K562 (cell line): ENCODE measurements around the gene BCAP31. TPM values are rescaled to one million over a fixed set of nuclear protein-coding genes. Genes with fewer than 3 reads are reported as not detected.

Experiments used
- BDP1 ChIP-seq: IDR thresholded peaks from 3 replicates; pipeline ENCODE4 v1.6.1; 2011; ENCODE audit not compliant: insufficient read length, insufficient read depth
- CTBP1 ChIP-seq: fragments of 450-650 bp; IDR thresholded peaks from 2 replicates; pipeline ENCODE4 v1.6.1; 2016; ENCODE audit warnings: borderline replicate concordance
- FIP1L1 ChIP-seq: fragments of 200-400 bp; formaldehyde crosslinking; IDR thresholded peaks from 2 replicates; pipeline ENCODE4 v1.6.1; 2018; ENCODE audit warnings: mild to moderate bottlenecking, low read depth, low read length; ENCODE audit not compliant: poor library complexity, severe bottlenecking
- FOSL1 ChIP-seq: fragments of 200-800 bp; sonication (Bioruptor generic); conservative IDR thresholded peaks from 2 replicates; pipeline ENCODE4 v1.6.1; 2016; ENCODE audit warnings: missing genetic modification characterization, missing compliant biosample characterization
- FUS ChIP-seq: fragments of 200-400 bp; formaldehyde crosslinking; optimal IDR thresholded peaks from 2 replicates; pipeline ENCODE3; 2017; ENCODE audit warnings: low read depth, low read length
- JUN ChIP-seq, 2 experiments: sonication (generic) in 1 of 2; formaldehyde crosslinking in 1 of 2; IDR thresholded peaks; 2 replicates each; pipeline versions ENCODE4 v1.6.1 to v1.8.0; 2012 to 2022; ENCODE audit warnings: borderline replicate concordance in 2 of 2, mild to moderate bottlenecking in 2 of 2, improper control_type of control experiment in 1 of 2, low read depth in 1 of 2, low read length in 1 of 2, missing genetic modification reagents in 1 of 2
- KDM5B ChIP-seq: fragments of 200-600 bp; sonication (generic); IDR thresholded peaks from 2 replicates; pipeline ENCODE4 v1.6.1; 2012; ENCODE audit warnings: low read depth, mild to moderate bottlenecking, moderate library complexity, low read length, control low read depth, inconsistent platforms; ENCODE audit not compliant: insufficient replicate concordance
- MAZ ChIP-seq, 2 experiments: fragments of 450-650 bp in 1 of 2; sonication (generic) in 1 of 2; formaldehyde crosslinking; IDR thresholded peaks in 1 of 2; conservative IDR thresholded peaks in 1 of 2; 2 replicates each; pipeline versions ENCODE4 v1.4.0 to v1.5.0; 2020; ENCODE audit warnings: mild to moderate bottlenecking in 1 of 2, missing genetic modification reagents in 1 of 2
- MNT ChIP-seq, 2 experiments: fragments of 450-650 bp; conservative IDR thresholded peaks; 2 replicates each; pipeline ENCODE4 v1.6.1; 2017; ENCODE audit warnings: mild to moderate bottlenecking in 2 of 2, moderate library complexity in 2 of 2
- MTA1 ChIP-seq: fragments of 450-650 bp; IDR thresholded peaks from 2 replicates; pipeline ENCODE4 v1.6.1; 2017; ENCODE audit warnings: borderline replicate concordance
- NCOA4 ChIP-seq: fragments of 450-650 bp; IDR thresholded peaks from 2 replicates; pipeline ENCODE4 v1.6.1; 2018; ENCODE audit warnings: mild to moderate bottlenecking; ENCODE audit not compliant: partially characterized antibody
- PHF21A ChIP-seq: fragments of 450-650 bp; IDR thresholded peaks from 2 replicates; pipeline ENCODE4 v1.6.1; 2017; ENCODE audit warnings: low read depth, borderline replicate concordance
- PRPF4 ChIP-seq: fragments of 200-400 bp; formaldehyde crosslinking; IDR thresholded peaks from one replicate; pipeline ENCODE4 v1.6.1; 2017; ENCODE audit warnings: low read length, low read depth, mild to moderate bottlenecking; ENCODE audit not compliant: insufficient read depth, poor library complexity, severe bottlenecking
- RBFOX2 ChIP-seq: fragments of 200-400 bp; formaldehyde crosslinking; IDR thresholded peaks from 2 replicates; pipeline ENCODE4 v1.6.1; 2017; ENCODE audit warnings: low read depth, mild to moderate bottlenecking, low read length, moderate library complexity
- SRSF9 ChIP-seq: fragments of 200-400 bp; formaldehyde crosslinking; IDR thresholded peaks from 2 replicates; pipeline ENCODE4 v1.6.1; 2017; ENCODE audit warnings: low read depth, low read length, borderline replicate concordance
- STAG1 ChIP-seq: sonication (generic); formaldehyde crosslinking; IDR thresholded peaks from 2 replicates; pipeline ENCODE4 v1.5.0; 2020; ENCODE audit warnings: missing genetic modification reagents, borderline replicate concordance
- TAF9B ChIP-seq: fragments of 450-650 bp; IDR thresholded peaks from 2 replicates; pipeline ENCODE4 v1.6.1; 2018; ENCODE audit warnings: mild to moderate bottlenecking; ENCODE audit not compliant: partially characterized antibody
- ZNF134 ChIP-seq: fragments of 250-450 bp; sonication (Bioruptor Pico); conservative IDR thresholded peaks from 2 replicates; pipeline ENCODE4 v1.4.0; 2020
- polyA plus RNA-seq, 8 experiments: library from polyadenylated mRNA; depleted of rRNA in 4 of 8; stranded (reverse) in 5 of 8; unstranded in 3 of 8; fragments of >200 nt; fragmentation: Nextera tagmentation in 2 of 8; fragmentation: Illumina TruSeq in 1 of 8; extraction: Ambion mirVana in 2 of 8; extraction: Trizol in 1 of 8; gene quantifications; 2 replicates each; pipeline versions ENCODE4 v1.2.1 to v1.2.3, GENCODE V29; 2011 to 2014; ENCODE audit warnings: inconsistent platforms in 1 of 8, missing spikeins in 1 of 8
- total RNA-seq, 7 experiments: library from RNA; depleted of rRNA in 6 of 7; stranded (reverse); fragments of >200 nt in 6 of 7; fragmentation: Illumina TruSeq in 2 of 7; extraction: Trizol in 2 of 7; gene quantifications; 2 replicates each; pipeline versions ENCODE4 v1.2.1 to v1.2.3, GENCODE V29; 2011 to 2021; ENCODE audit warnings: low replicate concordance in 1 of 7
- TF ChIP-seq, protein P1 (sequence below): fragments of 200-800 bp; sonication (Bioruptor generic); IDR thresholded peaks from 2 replicates; pipeline ENCODE4 v1.6.1; 2017; ENCODE audit warnings: missing genetic modification characterization, missing compliant biosample characterization
- TF ChIP-seq, protein P2 (sequence below): sonication (generic); formaldehyde crosslinking; IDR thresholded peaks from 2 replicates; pipeline ENCODE4 v1.8.0; 2023; ENCODE audit warnings: mild to moderate bottlenecking, missing genetic modification reagents
- TF ChIP-seq, protein P3 (sequence below), 3 experiments: IDR thresholded peaks in 2 of 3; conservative IDR thresholded peaks in 1 of 3; 2 replicates each; pipeline ENCODE4 v1.5.1; 2011 to 2012; ENCODE audit warnings: low read length in 3 of 3, mild to moderate bottlenecking in 3 of 3, control low read depth in 2 of 3, improper control_type of control experiment in 1 of 3, inconsistent platforms in 1 of 3, low read depth in 1 of 3, mixed read lengths in 1 of 3, moderate library complexity in 1 of 3; ENCODE audit not compliant: insufficient read depth in 2 of 3

BCAP31 gene
- total and polyA plus RNA-seq, 9 of the 15 experiments (the other 6 are each of a cell fraction or from before 2014, with no cell fraction given) = 156 to 683 (median 188) TPM

- TF ChIP-seq, protein P1, sequence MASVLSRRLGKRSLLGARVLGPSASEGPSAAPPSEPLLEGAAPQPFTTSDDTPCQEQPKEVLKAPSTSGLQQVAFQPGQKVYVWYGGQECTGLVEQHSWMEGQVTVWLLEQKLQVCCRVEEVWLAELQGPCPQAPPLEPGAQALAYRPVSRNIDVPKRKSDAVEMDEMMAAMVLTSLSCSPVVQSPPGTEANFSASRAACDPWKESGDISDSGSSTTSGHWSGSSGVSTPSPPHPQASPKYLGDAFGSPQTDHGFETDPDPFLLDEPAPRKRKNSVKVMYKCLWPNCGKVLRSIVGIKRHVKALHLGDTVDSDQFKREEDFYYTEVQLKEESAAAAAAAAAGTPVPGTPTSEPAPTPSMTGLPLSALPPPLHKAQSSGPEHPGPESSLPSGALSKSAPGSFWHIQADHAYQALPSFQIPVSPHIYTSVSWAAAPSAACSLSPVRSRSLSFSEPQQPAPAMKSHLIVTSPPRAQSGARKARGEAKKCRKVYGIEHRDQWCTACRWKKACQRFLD = no peak
- TF ChIP-seq MTA1 (no peak), BDP1 (no peak), MNT (conservative IDR thresholded peaks at IDR 0.05) (peak in 1 of 2 experiments; percentile 40; a peak in 1 of 4 replicates), CTBP1 (peak; percentile 49), STAG1 (CRISPR knock-in tag) (no peak), PHF21A (no peak), RBFOX2 (peak; percentile 27; the same call in 1 of the 2 replicates), TAF9B (no peak), FIP1L1 (no peak), FOSL1 (tag) (peak; percentile 60), MAZ (CRISPR knock-in tag; conservative IDR thresholded peaks at IDR 0.05 in 1 of 2, IDR thresholded peaks at IDR 0.05 in 1 of 2) (peak in 1 of 2 experiments; percentile 91; a peak in 3 of 4 replicates), PRPF4 (no peak), JUN (IDR thresholded peaks at IDR 0.05; ENCODE audit: borderline replicate concordance, low read depth, low read length) (0 out of 2 replicates have a peak, but pooled peaks have one; percentile 20), JUN (CRISPR knock-in tag; IDR thresholded peaks at IDR 0.05; ENCODE audit: borderline replicate concordance) (no peak), FUS (no peak), ZNF134 (CRISPR knock-in tag) (no peak), SRSF9 (no peak), KDM5B (no peak), NCOA4 (no peak)
- TF ChIP-seq, protein P2, sequence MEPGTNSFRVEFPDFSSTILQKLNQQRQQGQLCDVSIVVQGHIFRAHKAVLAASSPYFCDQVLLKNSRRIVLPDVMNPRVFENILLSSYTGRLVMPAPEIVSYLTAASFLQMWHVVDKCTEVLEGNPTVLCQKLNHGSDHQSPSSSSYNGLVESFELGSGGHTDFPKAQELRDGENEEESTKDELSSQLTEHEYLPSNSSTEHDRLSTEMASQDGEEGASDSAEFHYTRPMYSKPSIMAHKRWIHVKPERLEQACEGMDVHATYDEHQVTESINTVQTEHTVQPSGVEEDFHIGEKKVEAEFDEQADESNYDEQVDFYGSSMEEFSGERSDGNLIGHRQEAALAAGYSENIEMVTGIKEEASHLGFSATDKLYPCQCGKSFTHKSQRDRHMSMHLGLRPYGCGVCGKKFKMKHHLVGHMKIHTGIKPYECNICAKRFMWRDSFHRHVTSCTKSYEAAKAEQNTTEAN (CRISPR knock-in tag) = peak; percentile 36; the same call in 1 of the 2 replicates
- TF ChIP-seq, protein P3, sequence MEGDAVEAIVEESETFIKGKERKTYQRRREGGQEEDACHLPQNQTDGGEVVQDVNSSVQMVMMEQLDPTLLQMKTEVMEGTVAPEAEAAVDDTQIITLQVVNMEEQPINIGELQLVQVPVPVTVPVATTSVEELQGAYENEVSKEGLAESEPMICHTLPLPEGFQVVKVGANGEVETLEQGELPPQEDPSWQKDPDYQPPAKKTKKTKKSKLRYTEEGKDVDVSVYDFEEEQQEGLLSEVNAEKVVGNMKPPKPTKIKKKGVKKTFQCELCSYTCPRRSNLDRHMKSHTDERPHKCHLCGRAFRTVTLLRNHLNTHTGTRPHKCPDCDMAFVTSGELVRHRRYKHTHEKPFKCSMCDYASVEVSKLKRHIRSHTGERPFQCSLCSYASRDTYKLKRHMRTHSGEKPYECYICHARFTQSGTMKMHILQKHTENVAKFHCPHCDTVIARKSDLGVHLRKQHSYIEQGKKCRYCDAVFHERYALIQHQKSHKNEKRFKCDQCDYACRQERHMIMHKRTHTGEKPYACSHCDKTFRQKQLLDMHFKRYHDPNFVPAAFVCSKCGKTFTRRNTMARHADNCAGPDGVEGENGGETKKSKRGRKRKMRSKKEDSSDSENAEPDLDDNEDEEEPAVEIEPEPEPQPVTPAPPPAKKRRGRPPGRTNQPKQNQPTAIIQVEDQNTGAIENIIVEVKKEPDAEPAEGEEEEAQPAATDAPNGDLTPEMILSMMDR (IDR thresholded peaks at IDR 0.05 in 2 of 3, conservative IDR thresholded peaks at IDR 0.05 in 1 of 3; ENCODE audit: insufficient read depth in 2 of 3, low read depth in 1 of 3, low read length in 3 of 3) = peak; percentile 85 to 90 (median 87)
Observed at GRCh38 chrX:153708415-153708814, 15.8 kb downstream of the BCAP31 start (continued).
